ENCODE measurements around the gene ZBTB32.

ZBTB32 gene

DNA sequence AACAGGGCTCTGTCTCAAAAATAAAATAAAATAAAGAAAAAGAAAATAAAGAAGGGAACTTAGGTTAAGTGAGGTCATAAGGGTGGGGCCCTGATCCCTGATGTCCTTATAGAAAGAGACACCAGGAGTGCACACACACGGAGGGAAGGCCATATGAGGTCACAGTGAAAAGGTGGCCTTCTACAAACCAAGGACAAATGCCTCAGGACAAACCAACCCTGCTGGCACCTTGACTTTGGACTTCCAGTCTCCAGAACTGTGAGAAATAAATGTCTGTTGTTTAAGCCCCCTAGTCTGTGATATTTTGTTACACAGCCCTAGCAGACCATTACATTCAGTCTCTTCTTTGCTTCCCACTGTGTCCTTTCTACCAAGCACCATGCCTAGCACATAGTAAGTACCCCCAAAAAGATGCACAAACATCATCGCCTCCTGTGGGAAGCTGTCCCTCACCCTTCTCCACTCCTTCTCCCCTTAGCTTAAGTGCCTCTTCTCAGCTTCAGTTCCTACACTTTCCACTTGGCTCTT is 8.4 kb upstream of the ZBTB32 start:
- DNase-seq (ENCODE audit: low read depth in 2 of 2) = no peak

DNA sequence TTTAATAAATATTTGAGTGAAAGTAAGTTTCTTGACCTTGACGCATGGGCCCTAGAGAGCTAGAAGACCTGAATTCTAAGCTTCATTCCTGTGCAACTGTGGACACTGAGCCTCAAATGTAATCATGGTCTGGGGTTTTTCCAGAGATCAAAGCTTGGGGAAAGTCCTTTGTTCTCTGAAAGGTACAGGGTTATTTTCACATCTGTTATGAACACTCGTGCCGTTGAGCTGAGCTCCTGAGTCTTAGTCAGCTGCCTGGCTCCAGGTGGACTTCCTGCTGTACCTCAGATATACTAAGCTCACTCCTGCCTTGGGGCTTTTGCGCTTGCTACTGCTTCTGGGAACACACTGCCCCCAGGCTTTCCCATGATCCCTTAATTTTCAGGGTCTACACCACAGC is 7.5 kb upstream of the ZBTB32 start:
- no peak for DNase-seq (ENCODE audit: low read depth in 2 of 2)

DNA sequence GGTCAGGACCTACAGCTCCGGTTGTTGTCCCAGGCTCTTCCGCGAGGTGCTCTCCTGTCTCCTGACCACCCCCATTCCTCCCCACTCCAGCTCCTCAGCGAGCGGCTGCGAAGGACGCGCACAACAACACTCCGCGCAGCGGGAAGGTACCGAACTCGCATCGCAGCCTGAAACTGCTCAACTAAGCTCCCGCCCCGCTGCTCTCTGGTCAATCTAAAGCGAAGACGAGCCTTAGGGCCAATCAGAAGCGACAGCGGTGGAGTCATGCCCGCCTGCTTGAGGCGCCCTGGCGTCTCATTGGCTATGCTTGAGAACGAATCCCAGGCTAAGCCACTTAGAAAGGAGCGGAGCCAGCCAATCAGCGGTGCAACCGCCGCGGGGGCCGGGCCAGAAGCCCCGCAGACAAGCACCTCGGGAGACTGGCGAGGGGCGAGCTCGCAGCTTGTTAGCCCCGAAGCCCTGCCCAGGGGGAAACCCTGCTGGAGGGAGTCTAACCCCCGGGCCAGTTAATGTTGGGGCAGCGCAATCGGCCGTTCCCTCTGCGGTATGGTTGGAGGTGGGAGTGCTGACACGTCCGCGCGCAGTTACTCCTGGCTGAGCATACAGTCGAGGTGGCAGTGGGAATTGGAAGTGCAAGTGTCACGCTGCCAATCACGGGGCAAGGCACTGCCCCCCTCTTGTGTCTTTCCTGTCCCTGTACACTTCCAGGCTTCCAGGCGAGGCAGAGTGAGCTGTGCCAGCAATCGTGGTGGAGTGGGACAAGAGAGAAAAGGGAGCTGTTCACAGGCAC is 1.9 kb upstream of the ZBTB32 start:
- peak; percentile 87 to 92 for DNase-seq (ENCODE audit: low read depth in 2 of 2)

DNA sequence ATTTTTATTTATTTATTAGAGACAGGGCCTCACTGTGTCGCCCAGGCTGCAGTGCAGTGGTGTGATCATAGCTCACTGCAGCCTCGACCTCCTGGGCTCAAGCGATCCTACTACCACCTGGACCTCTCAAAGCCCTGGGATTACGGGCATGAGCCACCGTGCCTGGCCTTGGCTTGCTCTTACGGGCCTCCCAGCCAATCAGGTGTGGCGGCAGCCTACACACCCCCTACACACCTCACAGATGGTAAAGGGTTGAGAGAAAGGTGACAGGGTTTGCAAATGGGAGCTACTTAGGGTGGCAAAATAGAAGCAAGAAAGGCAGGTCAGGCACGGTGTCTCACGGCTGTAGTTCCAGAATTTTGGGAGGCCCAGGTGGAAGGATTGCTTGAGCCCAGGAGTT is 1.0 kb upstream of the ZBTB32 start:
- no peak for DNase-seq (ENCODE audit: low read depth in 2 of 2)

DNA sequence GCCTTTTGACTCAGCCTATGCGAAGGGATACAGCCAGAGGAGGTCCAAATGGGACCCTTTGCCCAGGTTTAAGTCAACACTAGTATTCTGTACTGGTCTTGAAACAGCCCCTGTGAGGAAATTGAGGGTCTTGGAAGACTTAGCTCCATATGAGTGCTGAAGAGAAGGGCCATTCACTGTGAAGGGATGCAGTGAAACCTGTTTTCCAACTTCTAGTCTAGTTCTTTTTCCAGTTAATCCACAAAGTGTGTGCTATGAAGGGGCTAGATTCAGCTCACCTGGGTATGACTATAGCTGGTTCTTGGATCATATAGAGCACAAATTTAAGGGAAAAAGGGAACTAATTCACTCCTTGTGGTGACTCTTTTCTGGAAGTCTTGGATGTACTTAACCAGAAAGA is 4.0 kb downstream of the ZBTB32 start:
- no peak for DNase-seq (ENCODE audit: low read depth in 2 of 2)

DNA sequence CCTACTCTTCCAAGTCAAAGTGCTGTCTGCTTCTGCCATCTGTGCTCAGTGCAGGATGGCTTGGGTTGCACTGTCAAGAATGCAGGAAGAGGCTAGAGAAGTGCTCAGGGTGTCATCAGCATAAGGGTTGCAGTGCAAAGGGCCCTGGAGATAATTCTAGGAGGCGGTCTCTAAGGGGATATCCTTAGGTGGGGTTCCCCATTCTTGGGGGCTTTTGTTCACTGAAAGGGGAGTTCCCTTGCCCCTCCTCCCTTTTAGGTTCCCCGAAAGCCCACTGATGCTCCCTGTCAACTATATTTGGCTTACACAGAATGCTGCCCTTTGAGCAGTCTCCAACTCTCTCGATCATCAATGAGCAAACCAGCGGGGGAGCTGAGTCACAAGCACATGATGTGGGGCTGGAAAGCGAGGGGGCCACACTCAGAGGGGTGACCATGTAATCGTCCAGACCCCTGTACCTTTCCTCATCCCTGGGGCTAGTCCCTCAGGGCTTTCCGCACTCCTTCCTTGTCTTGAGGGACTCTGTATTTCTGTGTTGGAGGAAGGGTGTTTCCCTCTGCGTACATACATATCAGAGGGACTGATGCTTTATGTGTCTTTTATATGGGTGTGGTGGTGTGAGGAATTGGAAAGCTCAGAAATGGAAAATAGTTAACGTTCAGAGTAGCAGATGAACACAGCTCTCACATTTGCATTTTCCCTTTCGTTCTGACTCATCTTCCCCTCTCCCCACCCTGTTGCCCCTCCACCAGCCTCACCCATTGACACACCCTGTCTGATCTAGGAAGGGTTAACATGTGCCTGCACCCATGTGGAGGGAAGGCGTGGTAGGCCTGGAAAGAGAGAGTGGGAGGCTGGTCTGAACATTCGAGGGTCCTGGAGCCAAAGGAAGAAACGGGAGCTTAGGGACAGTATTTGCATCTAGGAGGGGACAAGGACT is 6.7 kb downstream of the ZBTB32 start:
- peak in 1 of 2 experiments; percentile 43 for DNase-seq (ENCODE audit: low read depth in 2 of 2)

DNA sequence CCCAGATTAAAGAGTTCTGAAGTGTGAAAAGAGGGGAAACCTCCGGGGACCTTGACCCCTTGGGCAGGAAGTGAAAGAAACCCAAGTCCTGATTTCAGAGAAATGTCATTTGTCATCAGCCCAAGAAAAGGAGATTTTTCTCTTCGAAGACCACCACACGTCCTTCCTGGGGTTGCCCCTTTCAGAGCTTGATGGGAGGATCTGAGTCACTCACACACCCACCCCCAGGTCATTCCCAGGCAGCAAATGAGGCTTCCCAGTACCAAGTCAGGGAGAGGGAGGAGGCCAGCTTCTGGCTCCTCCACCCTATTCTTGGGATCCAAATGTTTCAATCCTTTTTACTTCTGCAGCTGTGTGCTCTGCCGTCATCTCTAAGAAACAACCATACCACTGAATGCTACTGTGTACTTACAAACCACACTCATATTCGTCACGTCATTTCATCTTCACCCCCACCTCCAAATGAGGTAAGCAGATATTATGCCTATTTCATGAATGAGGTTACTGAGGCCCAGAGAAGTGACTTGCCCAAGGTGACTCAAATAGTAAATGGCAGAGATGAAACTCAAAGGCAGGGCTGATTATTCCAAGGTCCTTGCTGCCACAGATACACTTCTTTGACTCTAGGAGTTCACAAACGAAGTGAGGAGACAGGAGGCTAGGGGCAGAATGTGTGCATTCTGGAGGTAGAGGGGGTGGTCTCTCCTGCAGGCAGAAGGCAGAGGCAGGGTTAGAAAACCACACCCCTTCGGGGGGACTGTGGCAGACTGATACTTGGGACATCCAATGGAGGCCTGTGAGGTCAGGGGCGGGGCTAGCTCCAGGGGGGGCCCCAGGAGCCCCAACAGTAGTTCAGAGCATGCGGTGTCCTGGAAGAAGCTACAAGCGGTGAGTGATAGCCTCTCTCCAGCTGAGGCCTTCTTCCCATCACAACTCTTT is 8.5 kb downstream of the ZBTB32 start:
- DNase-seq (ENCODE audit: low read depth in 2 of 2) = peak; percentile 62 to 83

DNA sequence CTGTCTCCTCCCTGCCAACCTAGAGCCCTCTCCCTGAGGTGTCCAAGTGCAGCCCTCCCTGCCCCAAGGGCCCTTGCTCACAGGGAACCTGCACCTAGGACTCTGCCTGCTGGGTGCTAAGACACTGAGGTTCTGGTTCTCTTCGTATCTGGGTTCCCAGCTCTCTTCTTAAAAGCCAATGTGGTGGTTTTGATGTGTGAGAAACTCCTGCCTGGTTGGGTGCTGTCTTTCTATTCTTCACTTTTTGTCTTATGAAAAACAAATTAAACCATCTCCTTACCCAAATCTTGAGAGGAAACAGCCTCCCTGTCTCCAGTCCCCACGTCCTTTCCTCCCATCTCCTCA is 9.1 kb downstream of the ZBTB32 start:
- DNase-seq (ENCODE audit: low read depth in 2 of 2) = no peak

DNA sequence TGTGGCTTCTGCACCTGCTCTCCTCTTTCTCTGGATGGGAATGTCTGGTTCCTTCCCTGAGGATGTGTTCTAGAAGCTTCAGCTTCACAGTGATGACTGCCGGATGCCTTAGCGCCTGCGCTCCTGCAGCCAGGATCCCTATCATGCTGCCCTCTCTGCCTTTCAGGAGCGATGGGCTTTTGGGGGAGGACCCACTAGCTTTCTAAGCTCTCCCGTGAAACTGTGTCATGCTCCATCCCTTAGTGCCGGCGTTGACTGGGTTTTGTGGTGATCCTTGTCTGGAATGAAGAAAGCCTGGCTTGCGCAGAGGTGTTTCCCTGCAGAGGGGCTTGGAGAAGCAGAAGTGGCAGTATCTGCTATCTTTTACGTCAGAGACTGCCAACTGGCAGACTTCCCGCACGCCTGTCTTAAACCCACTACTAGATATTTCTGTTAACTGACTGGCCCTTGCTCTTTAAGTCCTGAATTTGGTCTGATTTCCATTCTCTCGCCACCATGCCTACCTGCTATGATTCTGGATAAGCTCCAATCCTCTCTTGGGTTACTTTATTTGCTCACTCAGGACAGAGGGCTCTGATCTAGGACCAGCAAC is 9.6 kb downstream of the ZBTB32 start:
- no peak for DNase-seq (ENCODE audit: low read depth in 2 of 2)

DNA sequence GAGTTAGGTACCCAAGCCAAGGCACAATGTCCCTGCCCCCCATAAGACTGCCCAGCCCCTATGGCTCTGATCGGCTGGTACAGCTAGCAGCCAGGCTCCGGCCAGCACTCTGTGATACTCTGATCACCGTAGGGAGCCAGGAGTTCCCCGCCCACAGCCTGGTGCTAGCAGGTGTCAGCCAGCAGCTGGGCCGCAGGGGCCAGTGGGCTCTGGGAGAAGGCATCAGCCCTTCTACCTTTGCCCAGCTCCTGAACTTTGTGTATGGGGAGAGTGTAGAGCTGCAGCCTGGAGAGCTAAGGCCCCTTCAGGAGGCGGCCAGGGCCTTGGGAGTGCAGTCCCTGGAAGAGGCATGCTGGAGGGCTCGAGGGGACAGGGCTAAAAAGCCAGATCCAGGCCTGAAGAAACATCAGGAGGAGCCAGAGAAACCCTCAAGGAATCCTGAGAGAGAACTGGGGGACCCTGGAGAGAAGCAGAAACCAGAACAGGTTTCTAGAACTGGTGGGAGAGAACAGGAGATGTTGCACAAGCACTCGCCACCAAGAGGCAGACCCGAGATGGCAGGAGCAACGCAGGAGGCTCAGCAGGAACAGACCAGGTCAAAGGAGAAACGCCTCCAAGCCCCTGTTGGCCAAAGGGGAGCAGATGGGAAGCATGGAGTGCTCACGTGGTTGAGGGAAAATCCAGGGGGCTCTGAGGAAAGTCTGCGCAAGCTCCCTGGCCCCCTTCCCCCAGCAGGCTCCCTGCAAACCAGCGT is 10.4 kb downstream of the ZBTB32 start:
- DNase-seq (ENCODE audit: low read depth in 2 of 2) = no peak

DNA sequence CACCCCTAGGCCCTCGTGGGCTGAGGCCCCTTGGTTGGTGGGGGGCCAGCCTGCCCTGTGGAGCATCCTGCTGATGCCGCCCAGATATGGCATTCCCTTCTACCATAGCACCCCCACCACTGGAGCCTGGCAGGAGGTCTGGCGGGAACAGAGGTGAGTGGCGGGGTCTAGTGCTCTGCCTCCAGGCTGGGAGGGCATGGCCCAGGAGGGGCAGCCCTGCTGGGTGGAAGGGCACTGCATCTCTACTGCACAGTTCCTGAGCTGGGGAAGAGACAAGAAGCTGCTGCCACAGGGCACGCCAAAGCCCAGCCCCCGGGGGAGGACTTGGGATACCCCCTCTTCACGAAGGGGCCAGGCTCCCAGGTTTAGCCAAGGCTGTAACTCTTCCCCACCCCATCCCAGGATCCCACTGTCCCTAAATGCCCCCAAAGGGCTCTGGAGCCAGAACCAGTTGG is 11.0 kb downstream of the ZBTB32 start:
- DNase-seq (ENCODE audit: low read depth in 2 of 2) = no peak

DNA sequence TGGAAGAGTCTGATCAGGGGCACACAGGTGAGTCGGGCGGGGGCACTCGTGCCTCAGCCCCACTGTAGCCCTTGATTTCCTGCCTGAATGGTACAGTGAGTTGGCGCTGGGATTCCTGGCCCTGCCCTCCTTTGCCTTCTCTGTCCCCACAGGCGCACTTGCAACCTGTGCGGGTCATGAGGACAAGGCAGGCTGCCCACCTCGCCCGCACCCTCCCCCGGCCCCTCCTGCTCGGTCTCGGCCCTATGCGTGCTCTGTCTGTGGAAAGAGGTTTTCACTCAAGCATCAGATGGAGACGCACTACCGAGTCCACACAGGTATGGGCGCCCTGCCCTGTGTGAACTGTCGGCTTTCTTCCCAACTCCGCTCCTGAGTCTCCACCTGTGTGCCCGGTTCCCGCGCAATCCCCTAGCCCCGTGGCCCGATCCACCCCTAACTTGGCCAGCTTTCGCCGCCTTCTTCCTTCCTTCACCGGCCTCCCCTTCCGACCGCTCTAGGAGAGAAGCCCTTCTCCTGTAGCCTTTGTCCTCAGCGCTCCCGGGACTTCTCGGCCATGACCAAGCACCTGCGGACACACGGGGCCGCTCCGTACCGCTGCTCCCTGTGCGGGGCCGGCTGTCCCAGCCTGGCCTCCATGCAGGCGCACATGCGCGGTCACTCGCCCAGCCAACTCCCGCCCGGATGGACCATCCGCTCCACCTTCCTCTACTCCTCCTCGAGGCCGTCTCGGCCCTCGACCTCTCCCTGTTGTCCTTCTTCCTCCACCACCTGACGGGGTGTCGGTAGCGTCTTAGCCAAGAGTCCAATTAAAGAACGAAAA is 11.8 kb downstream of the ZBTB32 start:
- DNase-seq (ENCODE audit: low read depth in 2 of 2) = no peak

DNA sequence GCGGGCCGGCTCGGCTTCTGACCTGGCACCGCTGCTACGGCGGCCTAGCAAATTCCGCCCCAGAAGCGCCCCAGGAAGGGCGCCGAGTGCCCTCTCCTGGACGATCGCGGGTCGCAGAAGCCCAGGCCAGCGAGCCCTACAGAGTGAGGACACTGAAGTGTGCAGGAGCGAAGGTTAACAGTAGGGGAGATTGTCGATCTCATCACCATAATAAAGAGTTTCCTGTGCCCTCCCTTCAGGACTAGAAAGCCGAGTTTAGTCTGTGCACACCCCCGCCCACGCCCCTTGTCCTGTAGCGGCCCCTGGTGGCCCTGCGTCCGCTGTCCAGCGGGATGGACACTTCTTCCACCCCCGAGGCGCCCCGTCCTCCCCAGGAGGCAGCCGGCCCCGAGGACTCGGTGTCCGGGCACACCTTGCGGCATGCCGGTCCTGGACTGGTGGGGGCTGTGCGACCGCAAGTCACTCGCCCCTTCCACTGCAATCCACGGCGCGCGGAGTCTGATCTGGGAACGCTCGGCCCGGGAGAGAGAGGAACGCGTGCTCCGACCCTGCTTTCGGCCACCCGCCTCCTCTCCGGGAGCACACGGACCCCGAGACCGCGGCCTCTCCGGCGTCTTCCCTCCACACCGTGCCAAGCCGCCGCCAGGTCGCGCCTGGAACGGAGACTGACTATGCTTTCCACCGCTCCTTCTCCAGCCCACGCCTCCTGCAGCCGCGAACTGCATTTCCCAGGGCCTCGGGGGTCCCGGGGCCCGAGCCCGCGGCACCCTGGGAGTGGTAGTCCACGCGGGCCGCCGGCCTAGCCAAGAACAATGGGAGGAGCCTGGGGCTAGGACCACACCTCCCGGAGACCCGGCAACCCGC is 12.7 kb downstream of the ZBTB32 start:
- DNase-seq (ENCODE audit: low read depth in 2 of 2) = peak; percentile 93 to 94

DNA sequence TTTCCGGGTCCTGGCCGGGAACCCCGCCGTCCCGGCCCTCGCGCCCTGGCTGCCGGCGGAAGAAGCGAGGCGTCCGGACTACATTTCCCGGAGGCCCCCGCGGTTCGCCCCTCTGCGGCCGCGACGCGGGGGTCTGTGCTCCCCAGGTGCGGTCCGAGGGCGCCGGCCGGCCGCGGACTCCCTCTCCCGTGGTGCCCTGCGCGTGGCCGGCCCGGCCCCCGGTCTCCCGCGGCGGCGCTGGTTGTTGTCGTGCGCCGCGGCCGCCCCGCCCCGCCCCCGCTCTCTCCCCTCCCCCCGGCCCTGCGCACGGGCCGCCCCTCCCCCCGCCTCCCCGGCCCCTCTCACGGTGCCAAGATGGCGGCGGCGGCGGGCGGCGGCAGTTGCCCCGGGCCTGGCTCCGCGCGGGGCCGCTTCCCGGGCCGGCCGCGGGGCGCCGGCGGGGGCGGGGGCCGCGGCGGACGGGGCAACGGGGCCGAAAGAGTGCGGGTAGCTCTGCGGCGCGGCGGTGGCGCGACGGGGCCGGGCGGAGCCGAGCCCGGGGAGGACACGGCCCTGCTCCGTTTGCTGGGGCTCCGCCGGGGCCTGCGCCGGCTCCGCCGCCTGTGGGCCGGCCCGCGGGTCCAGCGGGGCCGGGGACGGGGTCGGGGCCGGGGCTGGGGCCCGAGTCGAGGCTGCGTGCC is 13.4 kb downstream of the ZBTB32 start, which contains the start of gene KMT2B:
Gene KMT2B, plus strand, starts transcription at position 339 of the 680 bp plus-strand sequence. Its CDS starts 16 bp downstream, at position 355.
- DNase-seq (ENCODE audit: low read depth in 2 of 2) = no peak

DNA sequence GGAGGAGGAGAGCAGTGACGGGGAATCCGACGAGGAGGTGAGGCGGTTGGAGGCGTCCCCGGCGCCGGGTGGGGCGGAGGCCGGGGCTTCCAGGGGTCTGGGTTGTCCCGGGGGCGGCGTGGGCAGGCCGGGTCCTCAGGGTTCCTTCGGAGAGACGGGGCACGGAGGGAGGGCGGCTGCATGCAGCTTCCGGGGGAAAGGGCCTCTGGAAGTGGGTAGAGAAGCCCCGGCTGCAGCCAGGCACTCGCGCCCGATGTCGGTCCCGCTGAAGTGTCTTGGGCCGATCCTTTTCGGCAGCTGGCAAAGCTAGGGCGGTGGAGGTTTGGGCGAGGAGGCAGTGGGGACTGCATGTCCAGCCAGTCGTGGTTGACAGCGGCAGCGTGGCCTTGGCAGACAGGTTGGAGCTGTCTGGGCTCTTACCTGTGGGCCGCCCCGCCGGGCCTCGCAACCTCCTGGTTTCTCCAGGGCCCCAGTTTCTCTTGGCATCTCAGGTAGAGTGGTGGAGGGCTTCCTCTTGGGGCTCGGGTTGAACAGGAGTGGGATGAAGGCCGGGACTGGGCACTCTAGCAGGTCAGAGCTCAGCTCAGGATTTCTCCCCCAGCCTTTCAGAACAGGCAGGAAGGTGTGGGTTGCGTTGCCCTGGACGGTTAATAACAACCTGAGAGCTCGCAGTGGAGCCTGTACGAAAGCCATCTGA is 14.1 kb downstream of the ZBTB32 start:
- peak in 1 of 2 experiments; percentile 62 for DNase-seq (ENCODE audit: low read depth in 2 of 2)

DNA sequence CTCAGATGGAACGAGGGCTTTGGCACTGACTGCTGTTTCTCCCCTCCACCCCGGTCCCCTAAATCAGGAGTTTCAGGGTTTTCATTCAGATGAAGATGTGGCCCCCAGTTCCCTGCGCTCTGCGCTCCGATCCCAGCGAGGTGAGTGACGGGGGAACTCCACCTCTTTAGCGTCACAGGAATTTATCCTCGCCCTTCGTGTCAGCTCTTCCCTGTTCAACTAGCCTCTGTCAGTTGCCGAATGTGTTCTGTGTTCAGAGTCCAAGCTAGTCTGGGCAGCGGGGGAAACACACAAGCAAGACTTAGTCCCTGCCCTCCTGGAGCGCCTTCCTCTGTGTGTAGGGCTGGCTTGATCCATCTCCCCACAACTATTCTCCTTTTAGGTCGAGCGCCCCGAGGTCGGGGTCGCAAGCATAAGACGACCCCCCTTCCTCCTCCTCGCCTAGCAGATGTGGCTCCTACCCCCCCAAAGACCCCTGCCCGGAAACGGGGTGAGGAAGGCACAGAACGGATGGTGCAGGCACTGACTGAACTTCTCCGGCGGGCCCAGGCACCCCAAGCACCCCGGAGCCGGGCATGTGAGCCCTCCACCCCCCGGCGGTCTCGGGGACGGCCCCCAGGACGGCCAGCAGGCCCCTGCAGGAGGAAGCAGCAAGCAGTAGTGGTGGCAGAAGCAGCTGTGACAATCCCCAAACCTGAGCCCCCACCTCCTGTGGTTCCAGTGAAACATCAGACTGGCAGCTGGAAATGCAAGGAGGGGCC is 15.2 kb downstream of the ZBTB32 start:
- DNase-seq (ENCODE audit: low read depth in 2 of 2) = no peak

All from stimulated activated CD4-positive, alpha-beta T cell treated with anti-CD3 and anti-CD28 coated beads, Interleukin-12 subunit alpha, Interleukin-12 subunit beta, amount 100 ng/mL, for 24 hours (primary cell).